Retina (tissue), 1 donor: ENCODE data around the gene SLC66A3.
A peak's percentile ranks its signal among the peaks of the same experiment; 100 is the strongest.

Experiments used
- DNase-seq: peaks from one replicate; pipeline ENCODE4 v3.0.0-alpha.2; 2016

The SLC66A3 gene

GRCh38 chr2:11140492-11140891, 14.8 kb upstream of the SLC66A3 start:
- DNase-seq, result no peak

DNA sequence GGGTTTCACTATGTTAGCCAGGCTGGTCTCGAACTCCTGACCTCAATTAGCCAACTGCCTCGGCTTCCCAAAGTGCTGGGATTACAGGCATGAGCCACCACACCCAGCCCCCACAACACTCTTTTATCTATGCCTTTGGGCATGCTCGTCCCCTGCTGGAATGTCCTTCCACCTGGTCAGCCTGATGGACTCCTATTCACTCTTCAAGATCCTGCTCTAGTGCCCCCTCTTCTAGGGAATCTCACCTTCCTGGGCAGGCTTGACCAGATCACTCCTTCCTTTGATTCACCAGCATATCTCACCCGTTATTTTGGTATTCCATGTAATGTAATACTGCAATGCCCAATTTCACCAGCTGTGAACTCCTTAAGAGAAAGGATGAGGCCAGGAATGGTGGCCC, 13.9 kb upstream of the SLC66A3 start:
- no peak for DNase-seq

GRCh38 chr2:11142330-11142729, 12.9 kb upstream of the SLC66A3 start:
- no peak for DNase-seq

DNA sequence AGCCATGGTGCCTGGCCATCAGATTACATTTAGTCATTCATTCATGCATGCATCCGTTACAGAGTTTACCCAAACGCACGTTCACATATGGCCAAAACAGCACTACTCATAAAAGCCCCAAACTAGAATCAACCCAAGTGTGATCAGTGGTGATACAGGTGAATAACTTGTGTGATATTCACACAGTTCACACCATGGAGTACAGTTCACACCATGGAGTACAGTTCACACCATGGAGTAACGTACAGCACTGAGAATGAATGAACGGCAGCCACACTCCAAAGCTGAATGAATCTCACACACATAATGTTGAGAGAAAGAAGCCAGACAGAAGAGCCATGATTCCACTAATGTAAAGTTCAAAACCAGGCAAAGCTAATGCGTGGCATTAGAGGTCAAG, 12.3 kb upstream of the SLC66A3 start:
- no peak for DNase-seq

DNA sequence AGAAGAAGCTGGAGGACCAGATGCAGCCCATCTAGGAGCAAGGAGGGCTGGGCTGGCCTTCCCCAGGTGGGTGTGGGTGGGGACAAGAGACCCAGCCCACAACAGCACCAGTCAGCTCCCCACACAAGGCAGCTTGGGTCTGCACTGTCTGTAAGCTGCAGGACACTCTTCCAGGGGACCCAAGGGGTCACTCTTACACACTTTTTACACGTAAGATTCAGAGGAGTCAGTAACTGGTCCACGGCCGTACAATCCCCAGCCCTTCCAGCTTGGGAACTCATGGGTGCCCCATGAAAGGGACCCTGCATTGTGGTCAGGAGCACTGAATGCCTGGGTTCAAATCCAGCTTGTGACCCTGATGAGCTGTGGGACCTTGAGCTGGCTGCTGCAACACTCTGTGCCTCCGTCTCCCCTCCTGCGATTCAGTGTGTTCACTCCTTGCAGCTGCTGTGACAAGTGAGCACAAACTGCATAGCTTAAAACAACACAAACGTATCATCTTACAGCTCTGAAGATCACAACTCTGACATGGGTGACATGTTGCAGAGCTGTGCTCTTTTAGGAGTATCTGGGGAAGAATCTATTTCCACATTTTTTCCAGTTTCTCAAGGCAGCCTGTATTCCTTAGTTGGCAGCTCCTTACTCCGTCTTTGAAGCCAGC, 11.1 kb upstream of the SLC66A3 start:
- no peak for DNase-seq

DNA sequence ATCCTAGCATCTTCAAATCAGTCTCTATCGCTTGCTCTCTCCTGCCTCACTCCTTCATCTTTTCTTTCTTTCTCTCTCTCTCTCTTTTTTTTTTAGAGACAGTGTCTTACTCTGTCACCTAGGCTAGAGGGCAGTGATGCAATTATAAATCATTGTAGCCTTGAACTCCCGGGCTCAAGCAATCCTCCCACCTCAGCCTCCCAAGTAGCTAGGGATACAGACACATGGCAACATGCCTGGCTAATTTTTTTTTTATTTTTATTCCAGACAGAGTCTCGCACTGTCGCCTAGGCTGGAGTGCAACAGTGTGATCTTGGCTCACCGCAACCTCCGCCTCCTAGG, 10.6 kb upstream of the SLC66A3 start:
- no peak for DNase-seq

DNA sequence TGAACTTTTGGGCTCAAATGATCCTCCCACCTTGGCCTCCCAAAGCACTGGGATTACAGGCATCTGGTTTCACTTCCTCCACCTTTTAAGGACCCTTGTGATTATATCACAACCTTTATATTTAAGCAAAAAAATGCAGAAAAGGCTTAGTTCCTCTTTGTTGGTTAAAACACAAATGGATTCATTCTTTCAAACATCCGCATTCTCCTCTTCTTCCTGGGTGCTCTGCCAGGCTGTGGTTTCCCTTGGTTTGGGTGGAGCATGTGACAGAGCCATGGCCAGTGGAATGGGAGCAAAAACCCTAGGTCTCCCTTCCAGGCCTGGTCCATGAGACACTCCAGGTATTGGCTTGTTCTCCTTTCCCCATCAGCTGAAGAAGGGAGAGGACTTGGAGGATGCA, 9.9 kb upstream of the SLC66A3 start:
- no peak for DNase-seq

GRCh38 chr2:11146076-11146475, 9.2 kb upstream of the SLC66A3 start:
- no peak for DNase-seq

DNA sequence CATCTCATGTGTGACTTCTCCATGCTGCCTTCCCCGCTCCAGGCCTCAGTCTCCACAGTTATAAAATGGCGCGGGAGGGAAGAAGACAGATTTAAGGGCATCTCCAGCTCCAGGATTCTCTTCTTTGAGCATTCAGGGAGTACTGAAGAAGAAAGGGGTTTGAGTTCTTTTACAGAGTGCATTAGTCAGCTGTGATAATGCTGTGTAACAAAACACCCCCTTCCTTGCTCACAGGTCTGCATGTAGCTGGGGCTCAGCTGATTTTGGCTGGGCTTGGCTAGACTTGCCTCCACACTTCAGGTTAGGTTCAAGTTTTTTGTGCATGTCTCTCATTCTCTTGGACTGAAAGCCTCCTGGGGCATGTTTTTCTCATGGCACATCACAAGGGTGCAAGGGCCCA, 8.0 kb upstream of the SLC66A3 start:
- no peak for DNase-seq

- no peak for DNase-seq
Observed at GRCh38 chr2:11152591-11152990, 2.7 kb upstream of the SLC66A3 start.

- DNase-seq, result peak; percentile 80
Observed at GRCh38 chr2:11154016-11154922, 998 bp upstream of the SLC66A3 start.

DNA sequence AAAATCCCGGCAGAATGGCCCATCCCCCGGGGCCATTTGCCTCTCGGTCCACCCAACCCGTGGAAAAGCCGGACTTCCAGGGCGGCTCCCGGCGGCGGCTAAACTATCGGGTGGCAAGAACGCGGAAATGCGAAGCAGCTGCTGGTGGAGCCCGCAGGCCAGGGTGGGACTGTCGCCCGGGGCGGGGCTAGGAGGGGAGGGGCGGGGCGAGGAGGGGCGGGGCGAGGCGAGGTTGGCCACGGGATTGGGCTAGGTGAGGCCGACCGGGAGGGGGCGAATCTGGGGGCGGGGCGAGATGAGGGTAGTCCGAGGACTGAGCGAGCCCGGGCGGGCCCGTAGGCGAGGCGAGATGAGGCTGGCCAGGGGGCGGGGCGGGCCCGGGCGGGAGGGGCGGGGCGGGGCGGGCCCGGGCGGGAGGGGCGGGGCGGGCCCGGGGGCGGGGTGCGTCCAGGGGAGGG, 315 bp upstream of the SLC66A3 start:
- DNase-seq, result no peak

DNA sequence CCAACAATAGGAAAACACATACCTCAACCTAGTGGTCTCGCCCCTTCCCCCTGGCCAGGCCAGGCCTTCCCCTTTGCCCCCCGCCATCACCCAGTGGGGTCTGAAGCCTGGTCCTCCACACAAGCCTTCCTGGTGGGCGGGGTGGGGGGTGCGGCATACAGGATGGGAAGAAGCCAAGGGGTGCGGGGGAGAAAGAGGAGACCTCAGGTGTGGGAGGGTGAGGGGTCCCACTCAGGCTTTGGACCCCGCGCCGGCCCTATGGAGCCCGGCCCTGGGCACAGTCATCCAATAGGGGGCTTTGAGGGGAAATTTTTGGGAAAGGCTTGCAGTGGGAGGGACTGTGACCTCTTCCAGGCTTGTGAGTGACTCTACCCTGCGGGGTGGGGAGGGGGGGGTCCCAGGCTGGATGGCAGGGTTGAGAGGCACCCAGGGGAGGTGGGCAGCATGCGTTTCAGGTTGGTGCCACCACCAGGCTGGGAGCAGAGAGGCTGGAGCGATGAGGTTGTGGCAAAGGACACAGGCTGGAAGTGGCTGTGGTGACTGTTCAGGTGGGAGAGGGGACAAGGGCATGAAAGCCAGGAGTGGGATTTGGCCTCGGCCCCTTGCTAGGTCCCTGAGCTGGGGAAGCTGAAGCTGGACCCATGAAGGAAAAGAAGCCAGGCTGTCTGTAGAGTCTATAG, 1.3 kb downstream of the SLC66A3 start:
- DNase-seq, result no peak

GRCh38 chr2:11157296-11157695, 2.0 kb downstream of the SLC66A3 start:
- no peak for DNase-seq

DNA sequence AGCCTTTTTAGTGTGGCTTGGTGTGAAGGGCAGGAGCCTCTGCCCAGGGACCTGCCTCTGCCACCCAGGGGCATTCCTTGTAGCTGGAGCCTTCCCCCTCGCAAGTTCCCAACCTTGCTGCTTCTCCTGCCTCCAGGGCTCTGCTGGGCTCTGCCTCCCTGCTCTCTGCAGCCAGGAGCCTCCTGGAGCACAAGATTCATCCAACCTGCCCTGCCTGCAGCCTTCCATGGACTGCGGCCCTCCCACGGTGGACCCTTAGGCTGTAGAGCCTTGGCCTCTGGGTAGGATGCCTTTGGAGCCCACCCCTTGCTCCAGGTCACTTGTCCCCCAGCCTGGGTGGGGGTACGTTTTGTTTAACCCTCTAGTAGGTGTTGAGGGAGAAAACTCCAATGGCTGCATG, 2.5 kb downstream of the SLC66A3 start:
- no peak for DNase-seq

GRCh38 chr2:11158916-11159573, 3.8 kb downstream of the SLC66A3 start:
- DNase-seq, result no peak

GRCh38 chr2:11159574-11160170, 4.4 kb downstream of the SLC66A3 start:
- no peak for DNase-seq

DNA sequence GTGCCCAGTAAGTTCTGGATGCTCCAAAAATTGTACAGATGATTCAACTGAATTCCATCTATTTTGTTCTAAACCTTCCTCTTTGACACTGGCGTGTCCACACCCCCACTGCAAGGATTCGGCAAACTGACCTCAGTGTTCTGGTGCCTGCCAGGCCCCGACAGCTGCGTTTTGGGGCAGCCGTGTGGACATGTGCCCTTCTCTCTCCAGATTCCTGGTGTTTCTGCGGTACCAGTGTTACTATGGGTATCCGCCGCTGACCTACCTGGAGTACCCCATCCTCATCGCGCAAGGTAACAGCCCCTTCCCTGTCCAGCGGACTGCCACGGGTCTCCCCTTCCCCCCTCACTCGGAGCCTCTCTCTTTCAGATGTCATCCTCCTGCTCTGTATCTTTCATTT, 5.0 kb downstream of the SLC66A3 start:
- DNase-seq, result no peak

DNA sequence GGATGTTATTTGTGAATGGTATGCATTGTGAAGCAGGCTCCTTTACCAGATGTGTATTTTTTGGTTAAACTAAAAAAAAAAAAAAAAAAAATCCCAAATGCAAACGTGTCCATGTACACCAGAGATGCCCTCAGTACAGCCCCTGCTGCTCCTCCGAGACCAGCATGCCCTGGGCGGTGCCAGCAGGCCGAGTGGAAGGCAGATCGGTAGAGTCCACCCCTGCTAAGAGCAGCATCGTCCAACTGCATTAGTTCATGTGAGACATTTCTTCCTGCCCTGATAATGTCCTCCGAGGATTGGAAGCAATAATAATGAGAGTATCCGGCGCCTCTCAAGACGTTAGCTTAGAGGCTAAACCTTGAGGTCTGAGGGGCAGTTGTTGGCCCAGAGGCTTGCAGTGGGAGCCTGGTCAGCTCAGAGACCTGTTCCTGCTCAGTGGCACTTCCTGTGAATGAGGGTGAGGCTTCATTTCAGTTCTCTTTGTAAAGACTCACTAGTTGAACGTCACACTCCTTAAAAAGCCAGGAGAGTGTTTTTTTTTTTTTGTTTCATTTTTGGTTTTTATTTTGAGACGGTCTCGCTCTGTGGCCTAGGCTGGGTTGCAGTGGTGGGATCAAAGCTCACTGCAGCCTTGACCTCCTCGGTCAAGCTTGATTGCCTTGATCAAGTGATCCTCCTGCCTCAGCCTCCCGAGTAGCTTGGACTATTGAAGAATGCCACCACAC, 5.6 kb downstream of the SLC66A3 start:
- no peak for DNase-seq

GRCh38 chr2:11161747-11162146, 6.5 kb downstream of the SLC66A3 start:
- no peak for DNase-seq

GRCh38 chr2:11163439-11164317, 8.4 kb downstream of the SLC66A3 start:
- no peak for DNase-seq
